GM21367 (cell line): ENCODE data around the gene SYVN1.

ENCODE experiments used
- ATAC-seq: cut with Tn5 transposase; IDR thresholded peaks from one replicate; pipeline ENCODE4 v1.9.1; 2021; ENCODE audit not compliant: unreplicated experiment

SYVN1 gene

DNA sequence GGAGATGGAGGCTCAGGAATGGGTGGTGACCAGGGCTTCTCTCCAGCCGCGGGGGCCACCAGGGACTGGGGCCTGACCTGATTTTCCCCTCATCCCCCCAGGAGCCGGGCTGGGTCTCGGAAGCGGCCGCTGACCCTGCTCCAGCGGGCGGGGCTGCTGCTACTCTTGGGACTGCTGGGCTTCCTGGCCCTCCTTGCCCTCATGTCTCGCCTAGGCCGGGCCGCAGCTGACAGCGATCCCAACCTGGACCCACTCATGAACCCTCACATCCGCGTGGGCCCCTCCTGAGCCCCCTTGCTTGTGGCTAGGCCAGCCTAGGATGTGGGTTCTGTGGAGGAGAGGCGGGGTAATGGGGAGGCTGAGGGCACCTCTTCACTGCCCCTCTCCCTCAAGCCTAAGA is 46.5 kb downstream of the SYVN1 start:
- ATAC-seq = no peak

DNA sequence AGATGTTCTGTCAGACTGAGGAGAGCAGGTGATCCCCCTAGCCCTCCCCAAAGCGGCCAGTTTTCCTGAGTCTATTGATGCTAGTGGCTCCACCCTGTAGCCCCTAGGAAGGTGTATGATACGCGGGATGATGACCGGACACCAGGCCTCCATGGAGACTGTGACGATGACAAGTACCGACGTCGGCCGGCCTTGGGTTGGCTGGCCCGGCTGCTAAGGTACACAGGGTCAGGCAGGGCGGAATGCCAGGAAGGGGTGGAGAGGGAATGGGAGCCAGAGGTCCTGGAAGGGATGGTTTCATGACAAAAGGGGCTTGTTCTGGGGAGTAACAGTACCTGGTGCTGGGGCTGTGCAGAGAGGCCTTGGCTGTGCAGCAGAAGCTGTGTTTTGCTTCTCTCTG is 47.1 kb downstream of the SYVN1 start:
- ATAC-seq = no peak

GRCh38 chr11:65086809-65087208 is 47.5 kb downstream of the SYVN1 start:
- ATAC-seq = no peak

DNA sequence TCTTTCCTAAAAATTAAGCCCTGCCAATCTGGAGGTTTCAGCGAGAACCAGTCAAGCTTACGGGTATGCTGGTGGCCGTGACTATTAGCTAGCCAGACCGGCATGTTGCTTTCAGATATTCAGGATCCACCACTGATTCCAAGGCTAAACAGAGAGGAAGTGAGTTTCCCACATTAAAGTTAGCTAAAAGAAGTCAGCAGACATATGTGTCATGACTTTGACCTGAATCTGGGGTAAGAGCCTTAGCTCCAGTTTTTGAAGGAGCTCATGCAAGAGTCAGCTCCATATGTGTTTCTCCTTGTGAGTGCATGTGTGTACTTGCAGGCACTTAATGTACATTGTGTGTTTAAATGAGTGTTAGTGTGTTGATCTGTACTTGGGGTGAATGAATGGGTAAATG is 48.9 kb downstream of the SYVN1 start:
- no peak for ATAC-seq

GRCh38 chr11:65084598-65085375 is 49.5 kb downstream of the SYVN1 start:
- ATAC-seq = no peak

GRCh38 chr11:65083834-65084597 is 50.3 kb downstream of the SYVN1 start, which contains the start of the genes CDCA5 and ZFPL1:
Gene CDCA5, minus strand, starts transcription at chr11:65084040. Its CDS starts 62 bp downstream, at chr11:65083978.
Gene ZFPL1, plus strand, starts transcription at chr11:65084222. Its CDS starts 477 bp downstream, at chr11:65084699.
- peak; percentile 77 for ATAC-seq

GRCh38 chr11:65083134-65083833 is 51.0 kb downstream of the SYVN1 start:
- peak; percentile 14 for ATAC-seq

- no peak for ATAC-seq
Measured at GRCh38 chr11:65078786-65079342, 55.5 kb downstream of the SYVN1 start.

DNA sequence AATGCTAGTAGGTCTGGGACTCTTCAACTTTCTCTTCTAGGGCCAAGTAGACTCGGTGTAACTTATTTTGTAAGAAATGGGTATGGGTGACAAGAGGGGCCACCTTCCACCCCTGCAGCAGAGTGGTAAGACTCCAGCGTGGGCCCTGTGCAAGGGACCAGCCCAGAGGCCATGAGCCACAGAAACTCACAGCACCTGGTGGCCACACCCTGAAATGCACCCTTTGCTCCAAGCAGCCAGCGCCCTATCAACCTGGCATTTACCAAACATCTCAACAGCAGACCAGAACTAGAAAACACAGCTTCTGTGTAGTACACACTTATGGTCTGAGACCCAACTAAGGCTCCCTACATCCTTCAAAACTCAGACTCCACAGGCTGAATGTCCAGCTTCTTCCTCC is 56.2 kb downstream of the SYVN1 start:
- ATAC-seq = no peak

- ATAC-seq = no peak
Measured at GRCh38 chr11:65077451-65077850, 56.9 kb downstream of the SYVN1 start.
